HPDE6-E6E7 (cell line): ENCODE results near the gene GRIK2.
"Not testable (repeated sequence)": the region's sequence is repeated elsewhere in the genome, so short reads cannot be mapped to it uniquely, and the experiment has no call there.

ENCODE experiments used
- DNase-seq: peaks from one replicate; pipeline ENCODE4 v3.0.0; 2011; ENCODE audit warnings: missing footprints; ENCODE audit errors: extremely low spot score

GRIK2 gene

DNA sequence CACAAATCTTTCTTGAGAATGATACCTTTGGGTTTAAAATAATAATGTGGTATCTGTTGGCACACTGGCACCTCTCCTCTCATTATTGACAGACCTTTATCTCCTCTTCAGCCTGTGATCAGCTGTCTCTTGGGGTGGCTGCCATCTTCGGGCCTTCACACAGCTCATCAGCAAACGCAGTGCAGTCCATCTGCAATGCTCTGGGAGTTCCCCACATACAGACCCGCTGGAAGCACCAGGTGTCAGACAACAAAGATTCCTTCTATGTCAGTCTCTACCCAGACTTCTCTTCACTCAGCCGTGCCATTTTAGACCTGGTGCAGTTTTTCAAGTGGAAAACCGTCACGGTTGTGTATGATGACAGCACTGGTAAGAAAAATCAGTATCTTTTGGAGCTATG, 232.8 kb downstream of the GRIK2 start:
- DNase-seq, result no peak

DNA sequence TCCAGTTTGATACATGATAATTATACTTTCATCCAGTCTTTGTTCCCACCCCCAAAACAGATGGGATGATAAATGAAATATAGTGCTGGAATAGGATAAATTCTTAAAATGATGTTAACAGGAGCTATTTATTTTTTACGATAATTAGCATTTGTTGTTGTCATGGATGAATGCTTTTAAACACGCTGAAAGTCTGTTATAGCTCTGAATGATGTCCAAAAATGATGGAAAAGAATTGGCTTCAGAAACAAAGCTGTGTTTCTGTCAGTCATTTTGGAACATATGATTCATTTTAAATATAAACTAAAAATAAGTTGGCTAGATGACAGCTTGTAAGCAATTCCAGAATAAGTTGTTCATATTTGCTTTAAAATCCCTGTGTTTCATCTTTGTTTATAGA, 237.4 kb downstream of the GRIK2 start:
- DNase-seq, result no peak

DNA sequence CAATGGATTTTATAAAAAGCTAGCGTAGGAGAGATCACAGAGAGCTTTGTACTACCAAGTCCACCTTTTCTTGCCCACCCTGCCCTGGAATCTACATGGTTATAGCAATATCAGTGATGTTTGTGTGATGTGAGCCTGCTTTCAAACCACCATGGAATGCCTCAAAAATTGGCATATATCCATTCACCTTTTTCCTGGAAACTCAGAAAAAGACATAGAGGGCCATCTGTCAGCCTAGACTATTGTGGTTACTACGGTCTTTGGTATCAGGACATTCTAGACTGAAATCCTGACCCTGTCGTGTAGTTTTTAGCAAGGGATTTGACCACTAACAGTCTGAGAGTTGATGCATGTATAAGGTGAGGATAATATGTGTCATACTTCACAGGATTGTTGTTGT, 239.6 kb downstream of the GRIK2 start:
- no peak for DNase-seq

DNA sequence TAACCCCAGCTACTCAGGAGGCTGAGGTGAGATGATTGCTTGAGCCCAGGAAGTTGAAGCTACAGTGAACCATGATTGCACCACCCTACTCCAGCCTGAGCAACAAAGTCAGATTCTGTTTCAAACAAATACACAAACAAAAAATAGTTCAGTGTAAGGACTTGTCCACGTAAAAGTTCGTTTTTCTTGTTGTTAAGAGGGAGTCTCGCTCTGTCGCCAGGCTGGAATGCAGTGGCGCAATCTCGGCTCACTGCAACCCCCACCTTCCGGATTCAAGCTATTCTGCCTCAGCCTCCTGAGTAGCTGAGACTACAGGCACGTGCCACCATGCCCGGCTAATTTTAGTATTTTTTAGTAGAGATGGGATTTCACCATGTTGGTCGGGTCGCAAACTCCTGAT, 245.4 kb downstream of the GRIK2 start:
- not testable (repeated sequence) for DNase-seq

GRCh38 chr6:101640131-101640530, 246.6 kb downstream of the GRIK2 start:
- no peak for DNase-seq

GRCh38 chr6:101645770-101646169, 252.3 kb downstream of the GRIK2 start:
- no peak for DNase-seq

- no peak for DNase-seq
Measured at GRCh38 chr6:101650402-101651100, 257.0 kb downstream of the GRIK2 start.

DNA sequence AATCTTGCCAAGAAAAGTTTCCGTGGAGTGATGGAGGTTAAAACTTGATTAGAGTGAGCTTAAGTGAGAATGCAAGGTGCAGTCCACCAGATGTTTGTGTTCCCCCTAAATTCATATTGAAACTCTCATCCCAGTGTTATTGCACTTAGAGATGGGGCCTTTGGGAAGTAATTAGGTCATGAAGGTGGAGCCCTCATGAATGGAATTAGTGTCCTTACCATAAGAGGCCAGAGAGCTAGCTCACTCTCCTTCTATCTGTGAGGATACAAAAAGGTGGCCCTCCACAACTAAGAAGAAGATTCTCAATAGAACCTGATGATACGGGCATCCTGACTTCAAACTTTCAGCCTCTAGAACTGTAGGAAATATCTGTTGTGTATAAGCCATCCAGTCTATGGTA, 258.6 kb downstream of the GRIK2 start:
- no peak for DNase-seq

DNA sequence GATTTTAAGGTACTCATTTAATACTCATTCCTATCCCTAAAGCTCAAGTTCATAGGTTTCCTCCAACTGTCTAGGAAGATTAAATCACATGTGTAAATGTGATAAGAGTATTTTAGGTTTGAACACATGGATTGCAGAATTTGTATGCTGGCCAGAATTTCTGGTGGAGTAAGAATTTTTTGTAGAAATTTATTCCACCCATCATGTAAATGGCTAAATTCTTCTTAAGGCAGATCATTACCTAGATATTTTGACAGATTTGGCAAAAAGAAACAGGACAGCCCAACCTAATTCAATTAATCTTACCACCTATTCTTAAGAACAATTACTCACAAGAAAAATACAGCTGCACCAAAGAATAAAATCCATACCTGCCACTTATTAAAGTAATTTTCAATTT, 261.6 kb downstream of the GRIK2 start:
- DNase-seq, result no peak

GRCh38 chr6:101662111-101662897, 268.8 kb downstream of the GRIK2 start:
- DNase-seq, result no peak

GRCh38 chr6:101663100-101663499, 269.6 kb downstream of the GRIK2 start:
- DNase-seq, result no peak

- DNase-seq, result peak; percentile 22
Measured at GRCh38 chr6:101666256-101666655, 272.7 kb downstream of the GRIK2 start.

- peak; percentile 58 for DNase-seq
Measured at GRCh38 chr6:101668496-101669030, 275.1 kb downstream of the GRIK2 start.

DNA sequence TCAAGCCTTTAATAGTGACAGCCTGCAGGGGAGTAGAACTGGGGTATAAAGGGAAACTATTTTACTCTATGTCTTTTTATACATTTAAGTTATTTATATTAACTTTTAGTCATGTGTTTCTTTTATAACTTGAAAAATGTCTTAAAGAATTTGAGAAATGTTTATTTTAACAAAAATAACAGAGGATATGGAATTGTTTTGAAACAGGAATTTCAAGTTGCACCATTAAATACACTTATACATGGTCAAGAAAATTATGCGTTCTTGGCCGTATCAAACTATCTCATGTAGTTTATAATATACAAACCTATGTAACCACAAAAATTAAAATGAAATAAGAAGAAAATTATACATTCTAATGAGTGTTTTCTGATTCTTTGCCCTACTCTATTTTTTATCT, 282.7 kb downstream of the GRIK2 start:
- no peak for DNase-seq

DNA sequence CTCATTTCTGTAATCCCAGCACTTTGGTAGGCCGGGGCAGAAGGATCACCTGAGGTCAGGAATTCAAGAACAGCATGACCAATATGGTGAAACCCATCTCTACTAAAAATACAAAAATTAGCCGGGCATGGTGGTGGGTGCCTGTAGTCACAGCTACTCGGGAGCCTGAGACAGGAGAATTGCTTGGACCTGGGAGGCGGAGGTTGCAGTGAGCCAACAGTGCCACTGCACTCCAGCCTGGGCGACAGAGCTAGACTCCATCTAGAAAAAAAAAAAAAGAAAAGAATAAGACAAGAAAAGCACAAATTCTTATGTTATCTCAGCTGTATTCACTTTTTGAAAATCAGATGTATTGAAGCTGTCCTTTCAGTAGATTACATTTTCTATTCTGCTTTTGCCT, 289.4 kb downstream of the GRIK2 start:
- no peak for DNase-seq

GRCh38 chr6:101683884-101684283, 290.4 kb downstream of the GRIK2 start:
- no peak for DNase-seq

DNA sequence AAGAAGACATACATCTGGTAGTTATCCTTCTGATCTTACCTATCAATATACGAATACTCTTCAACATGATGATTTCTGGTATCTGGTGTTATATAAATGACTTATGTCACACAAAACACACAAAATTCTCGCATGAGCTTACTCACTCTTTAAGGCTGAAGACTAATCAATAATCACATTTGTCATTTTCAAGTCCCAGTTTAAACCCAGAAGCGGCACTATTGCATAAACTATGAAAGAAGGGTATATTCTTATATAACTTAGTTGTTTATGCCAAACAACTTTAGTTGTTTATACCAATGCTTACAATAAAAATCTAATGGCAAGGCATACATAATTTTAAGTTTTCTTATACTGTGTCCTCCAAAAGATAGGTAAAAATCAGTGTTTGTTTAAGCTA, 293.1 kb downstream of the GRIK2 start:
- DNase-seq, result no peak

DNA sequence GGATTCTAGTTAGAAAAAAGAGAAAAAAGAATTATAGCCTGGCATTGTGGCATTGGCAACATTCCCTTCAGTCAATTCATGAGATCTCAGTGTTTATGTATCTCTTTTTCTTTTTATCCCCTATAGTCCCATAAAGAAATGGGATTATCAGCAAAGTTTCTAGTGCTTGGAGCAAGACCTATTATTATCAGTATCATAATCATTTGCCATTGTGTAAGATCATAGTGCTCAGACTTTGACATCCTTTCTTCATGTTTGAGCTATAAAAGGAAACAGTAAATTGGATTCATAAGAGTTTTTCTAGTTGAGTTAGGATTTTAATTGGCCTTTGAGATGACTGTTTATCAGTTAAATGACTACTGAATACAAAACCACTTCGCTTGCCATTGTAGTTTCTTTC, 295.6 kb downstream of the GRIK2 start:
- no peak for DNase-seq

DNA sequence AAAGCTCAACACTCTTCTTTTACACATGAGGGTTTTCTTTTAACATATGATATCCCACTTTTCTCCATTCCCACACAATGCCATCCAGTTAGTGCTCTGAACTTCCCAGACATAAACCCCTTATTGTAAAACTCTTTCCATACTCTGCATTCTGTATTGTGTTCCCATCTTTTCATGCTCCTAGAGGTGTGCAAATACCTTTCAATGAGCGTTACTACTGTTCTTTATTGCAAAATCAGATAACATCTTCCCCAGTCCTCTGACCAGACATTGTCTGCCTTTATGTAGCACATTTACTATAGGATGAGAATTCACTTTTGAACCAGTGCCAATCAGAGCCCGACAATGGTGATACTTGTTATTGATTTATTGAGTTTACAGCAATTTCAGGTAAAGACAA, 296.2 kb downstream of the GRIK2 start:
- DNase-seq, result no peak

DNA sequence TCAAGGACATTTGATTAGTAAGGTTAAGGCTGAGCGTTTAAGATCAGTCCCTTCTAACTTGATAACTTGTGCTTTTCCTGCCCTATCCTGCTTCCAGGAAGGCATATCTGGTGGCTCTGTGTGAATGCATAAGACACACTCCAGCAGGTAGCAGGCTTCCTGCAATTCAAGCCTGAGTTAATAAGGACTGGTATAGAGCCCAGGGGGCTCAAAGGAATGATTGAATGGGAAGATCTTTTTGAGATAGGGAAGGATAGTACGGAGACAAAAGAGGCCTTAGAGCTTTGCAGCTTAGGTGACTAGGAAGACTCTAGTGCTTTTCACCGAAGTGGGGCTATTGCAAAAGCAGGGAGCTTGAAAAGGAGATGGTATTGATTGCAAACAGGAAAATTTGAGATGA, 307.1 kb downstream of the GRIK2 start:
- no peak for DNase-seq

DNA sequence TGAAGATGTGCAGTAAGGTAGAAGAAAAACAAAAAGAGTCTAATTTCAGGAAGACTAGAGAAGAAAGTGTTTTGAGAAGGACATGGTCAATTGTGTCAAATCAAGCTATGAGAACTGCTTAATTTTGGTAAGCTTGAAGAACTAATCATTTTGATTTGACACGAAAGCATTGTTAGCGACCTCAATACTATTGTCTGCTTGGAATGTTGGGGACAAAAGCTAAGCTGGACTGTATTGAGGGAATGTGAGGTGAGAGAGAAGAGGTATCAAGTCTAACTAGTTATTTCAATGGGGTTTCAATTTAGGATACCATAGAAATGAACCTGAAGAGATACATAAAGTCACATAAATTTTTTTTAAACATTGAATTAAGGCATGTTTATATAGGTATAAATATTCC, 309.8 kb downstream of the GRIK2 start:
- no peak for DNase-seq

- DNase-seq, result no peak
Measured at GRCh38 chr6:101705866-101706265, 312.4 kb downstream of the GRIK2 start.

GRCh38 chr6:101706576-101706975, 313.1 kb downstream of the GRIK2 start:
- DNase-seq, result no peak
